GM18526 (cell line): ENCODE results near the gene SORCS3.

ENCODE experiments used
- POLR2A ChIP-seq: IDR thresholded peaks from 3 replicates; pipeline ENCODE4 v1.6.1; 2011; ENCODE audit not compliant: insufficient read length; ENCODE audit errors: extremely low read depth

Gene SORCS3

DNA sequence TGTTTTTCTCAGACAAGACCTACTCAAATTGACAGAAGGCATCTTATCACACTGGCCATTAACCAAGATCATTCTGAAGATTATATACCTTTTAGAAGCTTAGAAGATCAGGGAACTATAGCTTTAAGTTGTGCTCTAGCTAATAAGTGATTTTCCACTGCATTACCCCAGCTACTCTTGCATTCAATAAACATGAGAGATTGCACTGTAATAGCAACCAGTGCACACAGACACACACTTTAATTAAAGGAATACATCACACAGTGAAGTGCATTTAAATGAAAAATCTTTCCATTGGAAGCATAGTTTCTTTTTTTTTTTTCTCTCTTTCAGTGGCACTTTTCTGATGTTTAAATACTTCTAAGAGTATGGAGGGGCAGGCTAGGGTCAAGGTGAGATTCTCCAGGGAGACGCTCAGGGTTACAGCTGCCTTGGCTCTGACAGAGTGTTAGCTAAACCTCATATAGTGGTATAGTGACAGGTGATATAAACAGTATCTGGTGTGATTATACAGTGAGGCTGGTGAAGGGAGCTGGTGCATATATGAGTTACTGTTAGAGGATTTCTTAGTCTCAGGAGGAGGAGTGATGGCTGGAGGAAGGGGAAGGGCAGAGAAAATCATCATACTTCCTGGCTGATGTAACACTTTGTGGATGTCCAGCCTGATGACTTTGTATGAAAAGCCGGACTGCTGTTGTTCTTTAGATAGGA is 369.5 kb downstream of the SORCS3 start:
- no peak for TF ChIP-seq POLR2A

DNA sequence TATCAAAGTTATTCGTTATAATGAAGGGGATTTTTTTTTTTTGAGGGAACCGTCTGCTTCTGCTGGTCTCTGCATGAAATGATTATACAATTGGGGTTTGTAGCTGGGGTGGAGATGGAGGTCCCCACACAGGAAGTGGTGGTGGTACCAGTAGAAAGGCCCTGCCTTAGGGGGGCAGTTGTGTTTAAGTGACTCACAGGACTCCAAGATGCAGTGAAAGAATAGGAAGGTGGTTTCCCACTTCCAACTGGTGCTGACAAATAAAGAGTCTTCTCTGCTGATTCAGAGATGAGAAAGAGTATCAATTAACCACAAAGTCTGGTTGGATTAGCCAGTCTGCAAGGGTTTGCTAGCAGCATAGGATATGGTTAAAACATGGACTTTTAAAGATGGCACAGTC is 376.0 kb downstream of the SORCS3 start:
- no peak for TF ChIP-seq POLR2A

DNA sequence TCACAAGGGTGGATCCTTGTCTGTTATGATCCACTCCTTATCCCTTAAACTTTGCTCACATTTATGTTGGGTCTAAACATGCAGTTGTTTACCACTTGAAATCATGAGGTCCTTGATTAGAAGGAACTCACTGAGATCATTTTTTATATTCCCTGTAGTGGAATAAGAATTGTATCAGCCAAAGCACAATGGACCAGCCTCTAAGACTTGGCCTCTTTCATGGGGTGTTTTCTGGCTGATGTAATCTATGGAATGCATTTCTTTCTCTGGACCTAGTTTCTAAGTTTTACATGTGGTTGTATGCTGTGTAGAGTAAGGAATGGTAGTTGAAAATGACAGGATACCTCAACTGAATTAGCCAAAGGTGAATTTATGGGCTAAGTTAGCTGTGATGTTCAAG is 376.6 kb downstream of the SORCS3 start:
- no peak for TF ChIP-seq POLR2A

DNA sequence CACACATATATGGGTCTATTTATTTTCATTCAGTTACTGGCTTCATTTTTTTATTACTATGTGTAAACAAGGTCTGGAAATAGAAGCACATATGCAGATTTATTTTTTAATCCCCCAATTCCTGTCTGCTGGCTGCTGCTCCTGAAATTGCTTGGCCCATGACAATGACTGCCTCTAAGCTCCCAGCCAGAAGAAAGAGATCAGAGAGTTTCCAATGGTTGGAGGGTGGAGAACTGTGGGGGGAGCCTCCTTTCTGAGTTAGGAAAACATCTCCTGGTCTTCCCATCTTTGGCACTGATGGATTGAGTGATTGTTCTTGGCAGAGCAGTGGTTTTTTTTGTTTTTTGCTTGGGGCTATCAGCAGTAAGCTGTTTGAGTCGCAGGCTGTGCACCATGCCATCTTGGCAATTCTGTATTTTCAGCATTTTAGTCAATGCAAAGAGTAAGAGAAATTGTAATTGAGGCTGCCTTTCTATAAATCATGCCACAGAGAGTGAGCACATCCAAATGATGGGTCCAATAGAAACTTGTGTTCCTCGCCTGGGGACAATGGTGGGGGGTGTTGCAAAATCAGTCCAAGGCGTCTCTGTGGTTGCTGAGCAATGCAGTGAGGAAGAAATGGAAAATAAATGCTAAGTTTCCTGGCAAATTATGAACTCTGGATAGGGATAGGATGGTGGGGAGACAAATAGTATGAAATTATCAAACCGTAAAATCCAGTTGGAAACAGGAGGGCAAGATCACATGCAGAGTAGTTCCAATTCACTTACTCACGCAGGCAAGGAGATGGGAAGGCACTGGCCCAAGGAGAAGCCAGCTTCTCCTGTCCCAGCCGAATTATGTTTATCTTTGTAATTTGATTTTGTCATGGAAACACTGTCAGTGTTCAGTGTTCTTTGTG is 382.4 kb downstream of the SORCS3 start:
- TF ChIP-seq POLR2A, result no peak

DNA sequence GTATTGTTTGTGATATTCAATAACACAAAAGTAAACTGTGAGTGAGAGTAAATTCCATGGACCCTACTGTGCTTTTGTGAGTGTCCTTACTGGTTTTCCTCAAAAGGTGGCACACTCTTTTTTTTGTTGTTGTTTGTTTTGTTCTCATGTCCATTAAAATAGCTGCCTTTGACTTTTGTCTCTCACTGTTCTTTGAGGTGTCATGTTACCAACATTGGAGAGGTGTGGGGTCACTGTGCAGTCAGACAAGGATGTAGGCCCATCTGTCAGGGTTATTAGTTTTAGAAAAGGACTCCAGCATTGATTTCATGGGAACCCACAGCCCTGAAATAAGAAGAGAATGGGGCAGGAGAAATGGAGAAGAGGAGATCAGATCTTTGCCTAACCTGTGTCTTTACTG is 383.1 kb downstream of the SORCS3 start:
- no peak for TF ChIP-seq POLR2A

DNA sequence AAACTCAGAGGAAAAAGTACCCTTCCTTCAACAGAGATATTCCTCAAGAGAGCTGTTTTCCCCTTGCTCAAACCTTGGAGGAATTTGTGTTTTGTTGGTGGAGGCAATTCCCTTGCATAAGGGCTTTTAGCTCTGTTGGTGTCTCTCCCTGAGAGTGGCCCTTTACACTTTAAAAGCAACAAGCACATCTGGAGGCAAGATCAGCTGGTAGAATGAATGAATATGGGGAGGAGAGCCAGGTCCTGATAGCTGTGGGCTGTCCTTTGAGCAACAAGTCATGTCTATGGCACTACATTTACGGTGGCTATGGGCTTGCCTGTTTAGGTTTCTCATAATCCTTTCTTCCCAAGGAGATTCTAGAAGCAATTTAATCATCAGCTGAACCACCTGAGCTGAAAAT is 384.0 kb downstream of the SORCS3 start:
- TF ChIP-seq POLR2A, result no peak

DNA sequence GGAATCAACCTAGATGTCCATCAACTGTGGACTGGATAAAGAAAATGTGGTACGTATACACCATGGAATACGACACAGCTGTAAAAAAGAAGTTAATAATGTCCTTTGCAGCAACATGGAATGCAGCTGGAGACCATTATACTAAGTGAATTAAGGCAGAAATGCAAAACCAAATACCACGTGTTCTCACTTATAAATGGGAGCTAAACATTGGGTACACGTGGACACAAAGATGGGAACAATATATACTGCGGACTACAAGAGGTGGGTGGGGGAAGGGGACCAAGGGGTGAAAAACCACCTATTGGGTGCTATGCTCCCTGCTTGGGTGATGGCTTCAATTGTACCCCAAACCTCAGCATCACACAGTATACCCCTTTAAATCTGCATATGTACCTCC is 385.5 kb downstream of the SORCS3 start:
- no peak for TF ChIP-seq POLR2A

DNA sequence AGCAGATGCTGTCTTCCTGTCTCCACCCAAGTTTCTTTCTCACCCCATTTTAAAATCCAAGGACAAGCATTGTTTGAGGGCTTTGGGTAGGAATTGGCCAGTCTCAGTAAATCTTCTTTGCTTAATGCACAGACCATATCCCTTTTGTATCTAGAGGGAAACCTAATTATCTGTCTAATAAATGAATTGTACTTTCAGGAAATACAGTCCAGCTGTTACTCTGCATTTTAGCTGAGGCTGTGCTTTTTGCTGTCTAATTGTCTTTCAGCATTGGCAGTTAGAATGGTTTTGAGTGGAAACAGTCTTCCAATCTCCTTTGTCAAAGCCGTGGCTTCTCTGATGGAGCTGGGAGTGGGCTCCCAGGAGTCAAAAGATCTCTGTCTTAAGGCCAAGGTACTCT is 388.2 kb downstream of the SORCS3 start:
- TF ChIP-seq POLR2A, result no peak

DNA sequence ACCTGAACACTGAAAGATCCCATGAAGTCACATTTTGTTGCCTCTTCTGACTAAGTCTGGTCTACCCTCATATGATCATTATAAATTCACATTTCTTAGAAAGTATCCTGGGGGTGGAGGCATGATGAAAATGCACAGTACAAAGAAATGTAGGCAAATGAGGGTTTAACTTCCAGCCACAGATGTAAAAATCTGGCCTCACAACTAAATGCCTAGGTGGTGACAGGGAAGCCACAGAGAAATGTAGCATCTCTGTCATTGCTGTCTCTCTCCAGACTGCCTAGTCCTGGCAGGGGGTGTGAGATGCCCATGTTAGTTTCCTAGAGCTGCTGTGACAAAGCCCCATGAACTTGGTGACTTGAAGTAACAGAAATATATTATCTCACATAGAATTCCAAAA is 395.9 kb downstream of the SORCS3 start:
- no peak for TF ChIP-seq POLR2A

DNA sequence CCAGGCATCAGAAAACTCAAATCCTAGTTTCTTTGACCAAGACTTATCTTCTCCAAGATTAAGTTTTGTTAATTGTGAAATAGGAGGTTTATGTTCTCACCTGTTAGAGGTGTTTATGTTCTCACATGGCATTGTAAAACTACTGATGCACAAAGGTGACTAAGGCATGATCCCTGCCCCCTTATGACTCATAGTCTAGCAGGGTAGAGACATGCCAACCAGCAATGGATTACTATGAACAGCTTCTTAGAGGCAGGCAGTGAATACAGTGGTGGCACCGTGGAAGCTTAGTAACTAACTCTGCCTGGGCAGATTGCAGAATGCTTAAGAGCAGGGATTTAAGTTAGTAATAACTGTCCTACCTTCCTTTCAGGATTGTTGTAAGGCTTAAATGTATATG is 400.9 kb downstream of the SORCS3 start:
- TF ChIP-seq POLR2A, result no peak

DNA sequence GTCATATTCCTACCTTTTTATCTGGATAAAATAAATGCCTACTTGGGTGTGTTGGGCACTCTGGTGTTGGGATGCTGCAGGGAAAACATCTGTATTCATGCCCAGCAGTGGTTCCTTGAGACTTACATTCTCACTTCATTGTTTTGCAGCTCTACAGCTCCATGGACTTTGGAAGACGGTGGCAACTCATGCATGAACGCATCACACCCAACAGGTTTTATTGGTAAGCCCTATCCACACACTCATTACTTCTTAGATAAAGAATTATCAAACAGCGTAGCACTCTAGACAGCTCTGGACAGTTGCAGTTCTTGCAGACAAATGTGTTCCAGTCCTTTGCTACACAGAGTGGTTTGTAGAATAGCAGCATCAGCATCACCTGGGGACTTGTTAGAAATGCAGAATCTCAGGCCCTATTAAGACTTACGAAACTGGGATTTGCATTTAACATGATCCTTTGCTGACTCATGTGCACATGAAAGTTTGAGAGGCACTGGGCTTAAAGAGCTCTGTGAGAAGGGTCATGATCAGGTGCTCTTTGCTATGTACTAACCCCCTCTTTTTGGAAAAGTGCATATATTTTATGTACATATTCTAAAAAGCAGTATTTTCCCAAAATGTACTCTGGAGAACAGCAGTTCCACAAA is 401.9 kb downstream of the SORCS3 start:
- TF ChIP-seq POLR2A, result no peak

DNA sequence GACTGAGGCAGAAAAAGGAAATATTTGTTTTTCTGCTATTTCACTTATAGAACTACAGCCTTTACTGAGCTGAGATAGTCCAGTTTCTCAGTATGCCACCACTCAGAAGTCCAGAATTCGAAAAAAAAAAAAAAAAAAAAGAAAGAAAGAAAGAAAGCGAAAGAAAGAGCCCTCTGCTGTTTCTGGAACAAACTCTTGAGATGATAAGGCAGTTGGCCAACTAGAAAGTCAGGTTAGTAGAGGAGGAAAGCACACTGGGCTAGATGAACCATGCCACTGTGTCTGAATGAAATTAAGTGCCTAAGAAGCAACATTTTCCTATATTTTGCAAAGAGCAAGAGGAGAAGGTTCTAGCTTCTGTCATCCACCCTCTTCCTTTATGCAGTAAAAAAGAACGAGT is 403.8 kb downstream of the SORCS3 start:
- no peak for TF ChIP-seq POLR2A

DNA sequence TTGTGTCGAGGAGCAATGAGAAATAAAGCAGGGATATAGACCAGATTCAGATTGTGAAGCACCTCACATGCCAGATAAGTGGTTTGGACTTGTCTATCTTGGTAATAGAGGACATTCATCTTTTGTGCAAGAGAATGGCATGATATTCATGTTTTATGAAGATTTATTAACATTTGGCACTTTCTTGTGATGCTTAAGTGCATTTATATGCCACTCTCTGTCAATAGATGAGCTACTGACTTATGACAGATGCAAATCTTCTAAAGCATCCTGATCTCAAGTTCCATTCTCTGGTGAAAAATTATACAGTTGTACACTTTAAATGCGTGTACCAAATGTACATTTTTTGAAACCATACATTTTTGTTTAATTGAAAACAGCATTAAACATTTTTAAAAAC is 415.3 kb downstream of the SORCS3 start:
- TF ChIP-seq POLR2A, result no peak

DNA sequence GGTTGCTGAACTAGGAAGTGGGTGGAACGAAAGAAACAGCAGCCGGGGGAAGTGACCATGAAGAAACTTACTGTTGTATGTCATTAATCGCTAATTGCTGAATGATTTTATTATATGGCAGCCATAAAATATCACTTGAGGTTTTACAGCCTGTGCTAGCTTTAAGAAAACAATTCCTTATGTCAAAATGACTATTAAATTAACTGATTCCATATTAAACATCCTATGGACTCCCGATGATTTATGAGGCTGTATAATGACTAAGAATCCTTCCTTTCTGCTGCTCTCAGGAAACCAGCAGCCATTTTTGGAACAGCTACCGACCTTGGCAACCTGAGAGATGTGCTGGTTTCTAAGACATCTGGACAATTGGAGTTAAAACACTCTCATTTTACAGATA is 421.9 kb downstream of the SORCS3 start:
- TF ChIP-seq POLR2A, result no peak

DNA sequence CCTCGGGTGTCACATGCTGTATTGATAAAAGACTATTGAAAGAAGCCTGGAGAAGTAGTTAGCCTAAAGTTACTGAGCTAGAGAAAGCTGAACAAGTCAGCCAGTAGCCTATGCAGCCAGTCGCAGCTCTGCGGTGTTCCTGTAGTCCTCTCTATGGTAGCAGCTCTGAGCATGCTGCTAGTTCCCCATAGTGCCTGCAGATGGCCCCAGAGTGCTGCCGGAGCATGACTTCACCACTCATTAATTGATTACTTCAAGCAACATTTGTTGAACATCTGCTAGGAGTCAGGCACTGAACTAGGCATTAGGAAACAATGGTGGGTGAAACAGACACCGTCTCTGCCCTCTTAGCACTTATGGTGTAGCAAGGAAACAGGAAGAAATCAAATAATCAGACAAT is 422.7 kb downstream of the SORCS3 start:
- no peak for TF ChIP-seq POLR2A

DNA sequence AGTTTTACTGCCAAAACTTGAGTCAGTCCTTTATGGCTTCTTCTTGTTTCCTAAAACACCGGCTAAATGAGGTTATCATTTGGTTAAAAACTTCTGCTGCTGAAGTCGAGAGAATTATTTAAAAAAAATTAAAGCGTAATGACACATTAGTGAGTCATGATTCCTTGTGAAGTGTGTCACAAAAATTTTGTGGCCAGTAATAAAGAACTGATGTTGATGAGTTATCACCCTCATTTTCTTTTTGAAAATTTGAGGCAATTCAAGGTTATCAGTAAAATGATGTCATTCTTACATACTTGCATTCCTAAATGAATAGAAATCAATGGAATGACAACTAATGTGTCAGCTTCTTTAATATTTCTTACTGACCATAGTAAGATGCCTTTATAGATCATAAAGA is 427.4 kb downstream of the SORCS3 start:
- TF ChIP-seq POLR2A, result no peak
